GM19324 (cell line): ENCODE measurements around the gene PAQR6.
"Not testable (repeated sequence)": the region's sequence is repeated elsewhere in the genome, so short reads cannot be mapped to it uniquely, and the experiment has no call there.

Experiments used
- ATAC-seq: cut with Tn5 transposase; IDR thresholded peaks from one replicate; pipeline ENCODE4 v1.9.1; 2021; ENCODE audit warnings: mild to moderate bottlenecking, moderate library complexity; ENCODE audit not compliant: unreplicated experiment, low FRiP score

The PAQR6 gene

DNA sequence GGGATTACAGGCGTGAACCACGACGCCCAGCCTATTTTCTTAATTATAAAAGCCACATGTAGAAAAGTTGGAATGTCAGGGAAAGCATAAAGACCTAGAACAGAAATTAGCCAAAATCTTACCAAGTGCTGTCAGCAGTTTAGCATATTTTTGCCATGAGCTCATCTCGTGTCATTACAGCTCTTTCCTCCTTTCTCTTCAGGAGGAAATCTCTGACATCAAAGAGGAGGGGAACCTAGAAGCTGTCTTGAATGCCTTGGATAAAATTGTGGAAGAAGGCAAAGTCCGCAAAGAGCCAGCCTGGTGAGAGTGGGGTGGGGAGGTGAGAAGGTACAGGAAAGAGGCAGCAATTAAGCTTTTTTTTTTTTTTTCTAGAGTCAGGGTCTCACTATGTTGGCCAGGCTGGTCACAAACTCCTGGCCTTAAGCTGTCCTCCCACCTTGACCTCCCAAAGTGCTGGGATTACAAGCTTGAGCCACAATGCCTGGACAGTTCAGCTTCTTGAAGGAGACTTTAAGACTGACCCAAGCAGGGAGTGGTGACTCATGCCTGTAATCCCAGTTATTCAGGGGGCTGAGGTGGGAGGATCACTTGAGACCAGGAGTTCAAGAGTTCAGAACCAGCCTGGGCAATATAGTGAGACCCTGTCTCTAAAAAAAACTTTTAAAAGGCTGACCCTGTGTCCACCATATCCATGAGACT is 14.3 kb downstream of the PAQR6 start:
- ATAC-seq = no peak

DNA sequence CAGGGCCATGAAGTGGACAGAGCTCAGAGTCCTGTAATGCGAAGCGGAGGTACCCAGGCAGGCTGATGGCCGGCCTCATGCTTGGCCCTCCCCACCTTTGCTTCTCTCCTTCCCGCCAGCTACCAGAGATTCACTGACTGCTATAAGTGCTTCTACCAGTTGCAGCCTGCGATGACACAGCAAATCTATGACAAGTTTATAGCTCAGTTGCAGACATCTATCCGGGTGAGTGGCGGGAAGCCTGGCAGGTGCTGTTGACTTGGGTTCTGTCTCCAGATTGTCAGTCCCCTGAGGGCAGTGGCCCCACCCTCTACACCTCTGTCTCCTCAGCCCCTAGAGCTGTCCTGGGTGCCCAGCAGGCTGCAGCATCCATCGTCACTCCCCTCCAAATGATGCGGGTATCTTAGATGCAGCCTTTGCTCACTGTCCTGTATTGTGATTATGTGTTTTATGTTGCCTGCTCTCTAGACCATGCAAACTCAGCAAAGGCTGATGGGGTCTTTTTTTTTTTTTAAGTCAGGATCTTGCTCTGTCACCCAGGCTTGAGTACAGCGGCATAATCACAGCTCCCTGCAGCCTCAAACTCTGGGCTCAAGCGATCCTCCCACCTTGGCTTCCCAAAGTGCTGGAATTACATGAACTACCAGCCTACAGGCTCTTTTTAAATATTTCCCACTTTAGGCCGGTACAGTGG is 15.5 kb downstream of the PAQR6 start:
- no peak for ATAC-seq

DNA sequence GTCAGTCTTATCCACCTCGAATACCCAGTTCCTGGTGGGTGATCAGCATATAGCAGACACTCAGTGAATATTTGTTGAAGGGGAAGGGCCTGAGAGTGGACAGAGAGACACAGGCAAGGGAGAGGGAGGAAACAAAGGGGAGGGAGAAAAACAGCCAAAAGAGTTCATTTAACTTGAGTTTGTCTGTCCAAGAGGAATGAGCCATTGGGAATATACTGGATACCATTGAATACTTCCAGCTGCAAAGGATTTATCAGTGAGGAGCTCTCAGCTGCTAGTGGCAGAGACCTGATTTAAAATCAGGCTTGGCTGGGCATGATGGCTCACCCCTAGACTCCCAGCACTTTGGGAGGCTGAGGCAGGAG is 17.4 kb downstream of the PAQR6 start:
- ATAC-seq = no peak

DNA sequence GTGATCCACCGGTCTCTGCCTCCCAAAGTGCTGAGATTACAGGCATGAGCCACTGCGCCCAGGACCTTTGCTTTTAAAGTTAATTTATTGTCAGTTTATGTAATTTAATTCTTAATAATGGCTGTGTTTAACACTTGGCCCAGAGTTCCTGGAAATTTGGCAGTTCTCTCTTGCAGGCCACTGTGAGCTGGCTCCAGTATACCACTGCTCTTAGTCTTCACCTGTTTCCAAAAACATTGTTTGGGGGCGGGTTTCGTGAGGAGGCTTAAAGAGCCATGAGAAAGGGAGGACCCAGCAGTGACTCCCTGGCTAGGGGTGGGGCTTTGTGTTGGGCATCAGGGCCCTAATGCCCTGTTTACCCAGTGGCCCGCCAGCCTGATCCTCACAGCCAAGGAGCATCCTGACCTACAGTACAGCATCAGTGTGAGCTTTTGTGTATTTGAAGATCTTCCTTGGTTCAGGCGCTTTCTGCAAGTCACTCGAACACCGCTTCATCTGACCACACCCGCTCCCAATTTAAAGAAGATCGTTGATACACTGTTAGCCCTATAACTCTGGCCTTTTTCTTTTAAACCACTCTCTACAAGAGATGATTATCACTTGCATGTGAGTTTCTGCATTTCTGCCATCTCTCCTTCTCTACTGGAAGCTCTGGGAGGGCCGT is 17.9 kb downstream of the PAQR6 start:
- no peak for ATAC-seq

DNA sequence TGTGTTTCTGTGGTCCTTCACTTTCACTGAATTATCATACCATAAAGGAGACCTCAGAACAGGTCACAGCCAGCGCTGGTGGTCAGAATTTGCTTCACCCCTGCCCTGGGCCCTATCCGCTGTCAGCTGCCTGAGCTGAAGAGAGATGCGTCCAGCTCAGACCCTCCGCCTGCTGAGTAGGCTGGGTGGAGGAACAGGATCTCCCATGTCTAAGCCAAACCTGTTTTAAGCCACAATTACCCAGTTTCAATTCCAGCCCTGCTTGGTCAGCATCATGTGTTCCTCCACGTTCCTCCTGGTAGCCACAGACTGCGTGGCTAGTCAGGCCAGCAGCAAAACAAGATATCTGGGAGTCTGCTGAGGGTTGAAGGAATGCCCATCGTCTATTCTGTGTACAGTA is 19.4 kb downstream of the PAQR6 start:
- ATAC-seq = no peak

DNA sequence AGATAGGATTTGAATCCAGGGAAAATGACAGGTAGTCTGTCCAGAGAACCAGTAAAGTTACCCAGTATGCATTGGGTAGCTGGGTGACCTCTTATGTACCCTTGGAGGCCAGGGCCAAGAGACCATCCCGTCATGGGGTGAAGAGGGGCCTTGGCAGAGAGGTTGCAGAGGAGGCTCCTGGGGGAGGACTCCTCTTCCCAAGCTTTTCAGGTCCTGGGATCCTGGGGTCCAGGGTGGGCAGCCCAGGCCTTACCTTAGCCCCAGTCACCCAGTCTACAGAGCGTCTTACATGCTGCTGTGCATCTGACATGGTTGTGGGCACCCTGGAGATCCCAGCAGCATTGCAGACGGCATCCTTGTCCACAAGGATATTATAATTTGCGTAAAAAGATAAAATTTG is 21.1 kb downstream of the PAQR6 start:
- ATAC-seq = no peak

DNA sequence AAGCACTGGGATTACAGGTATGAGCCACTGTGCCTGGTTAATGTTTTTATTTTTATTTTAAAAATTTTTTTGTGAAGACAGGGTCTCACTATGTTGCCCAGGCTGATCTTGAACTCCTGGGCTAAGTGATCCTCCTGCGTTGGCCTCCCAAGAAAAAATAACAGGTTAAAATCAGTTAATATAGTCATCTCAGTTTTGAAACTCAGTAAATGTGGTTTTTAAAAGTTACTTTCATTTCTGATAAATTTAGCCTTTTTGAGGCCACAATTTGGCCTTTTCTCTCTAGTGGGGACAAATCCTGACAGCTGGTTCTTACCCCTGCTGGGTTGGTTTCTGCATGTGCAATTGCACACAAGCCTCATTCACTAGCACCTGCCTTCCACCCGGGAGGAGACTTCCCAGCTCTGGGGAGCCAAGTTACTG is 21.7 kb downstream of the PAQR6 start:
- peak; percentile 64 for ATAC-seq

DNA sequence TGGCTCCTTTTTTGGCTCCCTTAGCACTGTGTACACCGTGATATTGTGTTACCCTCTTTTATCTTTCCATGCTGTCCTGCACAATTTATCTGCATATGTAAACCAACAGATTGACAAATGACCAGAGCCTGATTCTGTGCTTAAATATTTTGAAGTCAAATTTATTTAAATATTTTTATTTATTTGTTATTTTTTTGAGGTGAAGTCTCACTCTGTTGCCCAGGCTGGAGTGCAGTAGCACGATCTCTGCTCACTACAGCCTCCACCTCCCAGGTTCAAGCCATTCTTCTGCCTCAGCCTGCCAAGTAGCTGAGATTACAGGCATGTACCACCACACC is 22.2 kb downstream of the PAQR6 start:
- ATAC-seq = no peak

DNA sequence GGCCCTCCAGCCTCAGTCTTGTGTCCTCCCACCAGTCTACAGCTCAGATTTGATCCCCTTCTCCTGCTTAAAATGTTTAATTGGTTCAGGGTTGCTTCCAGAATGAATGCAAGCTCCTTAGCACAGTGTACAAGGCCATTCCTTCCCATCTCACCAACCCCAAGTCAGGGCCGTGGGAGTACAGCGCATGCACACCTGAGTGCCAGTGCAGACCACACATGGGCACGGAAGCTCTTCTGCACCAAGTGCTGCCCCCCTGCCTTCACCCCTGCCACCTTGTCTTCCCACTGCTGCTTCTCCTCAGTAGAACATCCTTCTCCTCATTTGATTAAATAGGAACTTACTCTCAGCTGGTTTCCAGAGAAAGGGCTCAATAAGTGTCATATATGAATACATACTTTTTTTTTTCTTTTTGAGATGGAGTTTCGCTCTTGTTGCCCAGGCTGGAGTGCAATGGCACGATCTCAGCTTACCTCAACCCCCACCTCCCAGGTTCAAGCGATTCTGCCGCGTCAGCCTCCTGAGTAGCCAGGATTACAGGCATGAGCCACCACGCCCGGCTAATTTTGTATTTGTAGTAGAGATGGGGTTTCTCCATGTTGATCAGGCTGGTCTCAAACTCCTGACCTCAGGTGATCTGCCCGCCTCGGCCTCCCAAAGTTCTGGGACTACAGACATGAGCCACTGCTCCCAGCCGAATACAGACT is 25.7 kb downstream of the PAQR6 start:
- ATAC-seq = no peak

DNA sequence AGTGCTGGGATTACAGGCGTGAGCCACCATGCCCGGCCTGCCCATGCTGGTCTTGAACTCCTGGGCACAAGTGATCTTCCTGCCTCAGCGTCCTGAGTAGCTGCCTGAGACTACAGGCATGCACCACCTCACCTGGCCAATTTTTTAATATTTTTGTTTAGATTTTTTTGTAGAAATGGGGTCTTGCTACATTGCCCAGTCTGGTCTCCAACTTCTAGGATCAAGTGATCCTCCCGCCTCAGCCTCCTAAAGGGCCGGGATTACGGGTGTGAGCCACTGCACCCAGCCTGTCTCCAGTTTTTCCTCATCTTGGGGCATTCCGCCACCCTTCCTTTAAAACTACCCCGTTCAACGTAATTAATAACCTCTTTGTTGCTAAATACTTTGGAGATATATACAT is 27.6 kb downstream of the PAQR6 start:
- ATAC-seq = no peak

DNA sequence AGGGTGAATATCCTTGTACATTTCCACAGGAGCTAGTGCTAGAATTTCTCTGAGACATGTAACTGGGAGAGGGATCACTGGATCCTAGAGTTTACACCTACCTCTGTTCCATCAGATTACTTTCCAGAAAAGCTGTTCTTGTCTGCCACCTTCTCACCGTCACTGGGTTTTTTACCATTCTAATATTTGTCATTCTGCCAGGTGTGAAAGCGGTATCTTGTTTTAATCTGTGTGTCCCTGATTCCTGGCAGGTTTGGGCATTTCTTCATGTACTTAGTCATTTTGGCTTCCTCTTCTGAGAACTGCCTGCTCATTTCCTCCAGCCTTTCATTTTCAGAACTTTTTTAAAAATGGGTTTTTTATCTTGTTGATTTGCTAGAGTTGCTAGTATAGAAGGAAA is 30.0 kb downstream of the PAQR6 start:
- ATAC-seq = no peak

DNA sequence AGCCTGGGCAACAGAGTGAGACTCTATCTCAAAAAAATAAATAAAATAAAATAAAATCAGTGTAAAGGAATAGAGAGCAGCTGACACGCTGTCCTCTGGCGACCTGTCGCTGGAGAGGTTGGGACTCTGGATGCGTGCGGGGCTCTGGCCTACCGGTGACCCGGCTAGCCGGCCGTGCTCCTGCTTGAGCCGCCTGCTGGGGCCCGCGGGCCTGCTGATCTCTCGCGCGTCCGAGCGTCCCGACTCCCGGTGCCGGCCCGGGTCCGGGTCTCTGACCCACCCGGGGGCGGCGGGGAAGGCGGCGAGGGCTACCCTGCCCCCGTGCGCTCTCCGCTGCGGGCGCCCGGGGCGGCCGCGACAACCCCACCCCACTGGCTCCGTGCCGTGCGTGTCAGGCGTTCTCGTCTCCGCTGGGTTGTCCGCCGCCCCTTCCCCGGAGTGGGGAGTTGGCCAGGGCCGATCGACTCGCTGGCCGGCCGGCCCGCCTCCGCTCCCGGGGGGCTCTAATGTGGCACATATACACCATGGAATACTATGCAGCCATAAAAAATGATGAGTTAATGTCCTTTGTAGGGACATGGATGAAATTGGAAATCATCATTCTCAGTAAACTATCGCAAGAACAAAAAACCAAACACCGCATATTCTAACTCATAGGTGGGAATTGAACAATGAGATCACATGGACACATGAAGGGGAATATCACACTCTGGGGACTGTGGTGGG is 31.3 kb downstream of the PAQR6 start:
- ATAC-seq = not testable (repeated sequence)

DNA sequence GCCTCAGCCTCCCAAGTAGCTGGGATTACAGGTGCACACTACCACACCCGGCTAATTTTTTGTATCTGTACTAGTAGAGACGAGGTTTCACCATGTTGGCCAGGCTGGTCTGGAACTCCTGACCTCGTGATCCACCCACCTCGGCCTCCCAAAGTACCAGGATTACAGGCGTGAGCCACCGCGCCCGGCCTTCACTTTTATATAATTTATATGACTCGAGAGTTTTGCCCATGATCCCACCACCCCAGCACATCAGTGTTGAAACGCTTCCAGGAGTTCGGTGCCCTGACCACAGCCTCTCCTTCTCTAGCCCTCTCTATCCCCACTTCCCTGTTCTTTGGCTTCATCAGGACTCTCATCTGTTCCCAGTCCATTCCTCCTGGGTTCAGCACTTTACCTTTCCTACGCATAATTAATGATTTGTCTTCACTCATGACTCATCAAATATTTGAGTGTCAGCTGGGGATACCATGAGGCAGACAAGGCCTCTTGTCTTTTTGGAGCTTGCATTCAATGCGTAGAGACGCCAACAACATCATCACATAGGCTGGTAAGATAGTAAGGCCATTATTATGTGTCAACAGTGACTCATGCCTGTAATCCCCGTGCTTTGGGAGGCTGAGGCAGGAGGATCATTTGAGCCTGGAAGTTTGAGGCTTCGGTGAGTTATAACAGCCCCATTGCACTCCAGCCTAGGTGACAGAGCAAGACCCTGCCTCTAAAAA is 33.7 kb downstream of the PAQR6 start:
- no peak for ATAC-seq

DNA sequence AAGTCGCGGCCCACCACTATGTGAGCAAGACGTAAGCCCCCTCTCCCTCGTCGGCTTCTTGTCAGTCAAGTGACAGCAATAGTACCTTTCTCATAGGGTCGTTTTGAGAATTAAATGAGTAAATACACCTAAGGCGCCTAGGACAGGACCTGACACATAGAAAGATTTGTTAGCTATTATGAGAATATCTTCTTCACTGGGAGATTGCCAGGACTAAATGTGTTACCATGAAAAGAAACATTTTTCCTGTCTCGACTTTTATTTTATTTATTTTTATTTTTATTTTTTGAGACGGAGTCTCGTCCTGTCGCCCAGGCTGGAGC is 34.3 kb downstream of the PAQR6 start:
- ATAC-seq = no peak

DNA sequence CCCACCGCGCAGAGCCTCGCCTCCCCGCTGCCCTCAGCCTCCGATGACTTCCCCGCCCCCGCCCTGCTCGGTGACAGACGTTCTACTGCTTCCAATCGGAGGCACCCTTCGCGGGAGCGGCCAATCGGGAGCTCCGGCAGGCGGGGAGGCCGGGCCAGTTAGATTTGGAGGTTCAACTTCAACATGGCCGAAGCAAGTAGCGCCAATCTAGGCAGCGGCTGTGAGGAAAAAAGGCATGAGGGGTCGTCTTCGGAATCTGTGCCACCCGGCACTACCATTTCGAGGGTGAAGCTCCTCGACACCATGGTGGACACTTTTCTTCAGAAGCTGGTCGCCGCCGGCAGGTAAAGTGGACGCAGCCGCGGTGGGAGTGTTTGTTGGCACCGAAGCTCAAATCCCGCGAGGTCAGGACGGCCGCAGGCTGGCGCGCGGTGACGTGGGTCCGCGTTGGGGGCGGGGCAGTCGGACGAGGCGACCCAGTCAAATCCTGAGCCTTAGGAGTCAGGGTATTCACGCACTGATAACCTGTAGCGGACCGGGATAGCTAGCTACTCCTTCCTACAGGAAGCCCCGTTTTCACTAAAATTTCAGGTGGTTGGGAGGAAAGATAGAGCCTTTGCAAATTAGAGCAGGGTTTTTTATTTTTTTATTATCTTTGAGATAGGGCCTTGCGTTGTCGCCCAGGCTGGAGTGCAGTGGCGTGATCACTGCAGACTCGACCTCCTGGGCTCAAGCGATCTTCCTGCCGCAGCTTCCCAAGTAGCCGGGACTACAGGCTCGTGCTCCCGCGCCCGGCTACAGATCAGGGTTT is 34.8 kb downstream of the PAQR6 start, which contains the start of gene PMF1:
TSS of gene PMF1 (plus strand) at position 175 of the 811 bp plus-strand sequence. CDS start at position 184, 9 bp downstream.
- peak; percentile 83 for ATAC-seq

DNA sequence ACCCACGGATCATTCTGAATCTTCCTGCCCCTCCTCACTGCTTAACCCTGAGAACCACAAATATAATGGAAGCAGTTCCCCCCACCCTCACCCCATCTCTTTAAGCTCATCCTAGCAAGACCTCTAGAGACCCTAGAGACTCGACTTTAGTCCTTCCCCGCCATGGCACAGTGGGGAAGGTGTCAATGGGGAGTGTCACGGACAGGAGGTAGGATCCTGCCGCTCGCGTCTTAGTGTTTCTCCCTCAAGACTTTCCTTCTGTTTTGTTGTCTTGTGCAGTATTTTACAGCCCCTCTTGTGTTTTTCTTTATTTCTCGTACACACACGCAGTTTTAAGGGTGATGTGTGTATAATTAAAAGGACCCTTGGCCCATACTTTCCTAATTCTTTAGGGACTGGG is 35.7 kb downstream of the PAQR6 start:
- ATAC-seq = no peak

DNA sequence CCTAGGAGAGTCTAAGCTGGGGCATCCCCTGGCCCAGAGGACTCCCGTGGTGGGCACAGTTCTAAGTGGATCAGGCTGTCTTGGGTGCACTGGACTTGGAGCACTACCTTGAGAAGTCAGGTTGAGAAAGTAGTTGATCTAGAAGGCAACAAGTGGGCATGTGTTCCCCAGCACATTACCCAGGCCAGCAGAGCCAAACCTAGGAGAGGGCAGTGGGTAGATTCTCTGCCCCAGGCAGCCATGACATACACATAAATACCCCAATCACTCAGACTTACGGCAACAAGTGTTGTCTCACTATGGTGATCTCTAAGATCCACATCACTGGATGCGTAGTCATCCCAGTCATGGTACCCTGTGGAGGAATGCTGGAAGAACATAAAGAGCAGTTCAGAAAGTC is 36.6 kb downstream of the PAQR6 start:
- no peak for ATAC-seq

DNA sequence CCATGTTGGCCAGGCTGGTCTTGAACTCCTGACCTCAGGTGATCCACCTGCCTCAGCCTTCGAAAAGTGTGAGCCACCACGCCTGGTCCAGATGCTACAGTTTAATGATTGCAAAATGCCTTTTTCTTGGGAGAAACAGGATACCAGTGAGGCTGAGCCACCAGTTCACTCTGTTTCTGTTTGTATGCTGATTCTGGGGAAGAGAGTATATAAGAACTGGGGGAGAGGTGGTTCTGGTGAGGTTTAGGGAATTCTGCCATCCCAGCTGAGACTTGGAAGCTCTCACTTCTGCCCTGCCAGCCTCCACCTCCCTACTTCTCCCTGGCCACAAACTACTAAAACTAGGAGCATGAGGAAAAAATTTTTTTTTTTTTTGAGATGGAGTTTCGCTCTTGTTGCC is 43.2 kb downstream of the PAQR6 start:
- ATAC-seq = no peak

DNA sequence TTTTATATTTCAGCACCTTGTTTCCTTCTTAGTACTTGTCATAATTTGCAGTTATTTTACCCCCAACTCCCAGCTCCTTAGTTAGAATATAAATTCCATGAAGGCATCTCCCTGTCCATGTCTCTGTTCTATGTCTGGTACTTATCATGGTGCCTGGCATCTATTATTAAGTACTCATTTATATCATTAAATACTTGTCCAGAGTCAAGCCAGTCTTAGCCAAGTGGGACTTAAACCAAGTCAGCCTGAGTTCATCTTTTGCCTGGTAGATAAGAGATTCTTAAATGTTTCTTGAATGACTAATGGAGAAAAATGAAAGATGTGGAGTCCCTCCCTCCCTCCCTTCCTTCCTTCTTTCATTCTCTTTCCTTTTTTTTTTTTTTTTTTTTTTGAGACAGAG is 44.5 kb downstream of the PAQR6 start:
- ATAC-seq = no peak
